Liver (tissue), 9 donors: ENCODE measurements around the gene ASB15. TPM values are rescaled to one million over a fixed set of nuclear protein-coding genes. Genes with fewer than 3 reads are reported as not detected.

Experiments
- DNase-seq: peaks from one replicate; pipeline ENCODE4 v3.0.0-alpha.2; 2017; ENCODE audit warnings: low spot score
- H3K27ac ChIP-seq, 2 donors: one replicate each; pipeline ENCODE4 v1.7.0; 2013; ENCODE audit warnings: inconsistent platforms in 2 of 2, low read length in 2 of 2, control low read depth in 1 of 2, low read depth in 1 of 2, mild to moderate bottlenecking in 1 of 2
- H3K27me3 ChIP-seq, 4 donors: one replicate each; pipeline versions ENCODE4 v1.6.1 to v1.7.0; 2013; ENCODE audit warnings: low read length in 3 of 4, inconsistent platforms in 1 of 4, mild to moderate bottlenecking in 1 of 4, moderate library complexity in 1 of 4; ENCODE audit not compliant: control insufficient read depth in 4 of 4, insufficient read depth in 4 of 4
- H3K36me3 ChIP-seq, 4 donors: one replicate each; pipeline versions ENCODE4 v1.6.1 to v1.7.0; 2013; ENCODE audit warnings: low read length in 3 of 4, mild to moderate bottlenecking in 3 of 4, low read depth in 1 of 4, moderate library complexity in 1 of 4; ENCODE audit not compliant: control insufficient read depth in 4 of 4, insufficient read depth in 3 of 4
- H3K4me1 ChIP-seq, 4 donors: one replicate each; pipeline versions ENCODE4 v1.6.1 to v1.7.0; 2013; ENCODE audit warnings: low read length in 3 of 4, mild to moderate bottlenecking in 3 of 4, moderate library complexity in 1 of 4; ENCODE audit not compliant: control insufficient read depth in 4 of 4, insufficient read depth in 4 of 4
- H3K4me3 ChIP-seq, 3 donors: one replicate each; pipeline versions ENCODE4 v1.6.1 to v1.7.0; 2013; ENCODE audit warnings: low read length in 3 of 3, control low read depth in 1 of 3, low read depth in 1 of 3, mild to moderate bottlenecking in 1 of 3
- H3K9ac ChIP-seq, 2 donors: one replicate each; pipeline ENCODE4 v1.7.0; 2013; ENCODE audit warnings: low read length in 2 of 2, mild to moderate bottlenecking in 2 of 2, moderate library complexity in 2 of 2, control low read depth in 1 of 2, low read depth in 1 of 2
- H3K9me3 ChIP-seq, 4 donors: one replicate each; pipeline versions ENCODE4 v1.6.1 to v1.7.0; 2013; ENCODE audit warnings: low read length in 3 of 4; ENCODE audit not compliant: control insufficient read depth in 4 of 4
- ATF3 ChIP-seq: IDR thresholded peaks from 2 replicates; pipeline ENCODE4 v1.6.1; 2016; ENCODE audit warnings: antibody characterized with exemption
- CTCF ChIP-seq: fragments of 150-350 bp; IDR thresholded peaks from 2 replicates; pipeline ENCODE4 v1.5.1; 2017; ENCODE audit warnings: improper control_type of control experiment, low read depth, low read length; ENCODE audit not compliant: missing input control
- EGR1 ChIP-seq, 2 donors: IDR thresholded peaks; 2 replicates each; pipeline ENCODE4 v1.6.1; 2016 to 2018; ENCODE audit warnings: antibody characterized with exemption in 2 of 2, low read depth in 2 of 2
- FOXA1 ChIP-seq: IDR thresholded peaks from 2 replicates; pipeline ENCODE4 v1.6.1; 2016; ENCODE audit warnings: antibody characterized with exemption
- FOXA2 ChIP-seq: IDR thresholded peaks from 2 replicates; pipeline ENCODE4 v1.6.1; 2016; ENCODE audit warnings: antibody characterized with exemption
- GABPA ChIP-seq, 2 donors: IDR thresholded peaks in 1 of 2; conservative IDR thresholded peaks in 1 of 2; 2 replicates each; pipeline ENCODE4 v1.6.1; 2016; ENCODE audit warnings: antibody characterized with exemption in 2 of 2, mild to moderate bottlenecking in 1 of 2, moderate library complexity in 1 of 2
- HNF4A ChIP-seq, 2 donors: conservative IDR thresholded peaks; 2 replicates each; pipeline ENCODE4 v1.6.1; 2016; ENCODE audit warnings: antibody characterized with exemption in 2 of 2, mild to moderate bottlenecking in 2 of 2
- HNF4G ChIP-seq: IDR thresholded peaks from 2 replicates; pipeline ENCODE4 v1.6.1; 2016; ENCODE audit warnings: antibody characterized with exemption
- JUND ChIP-seq, 2 donors: IDR thresholded peaks; 2 replicates each; pipeline ENCODE4 v1.6.1; 2016; ENCODE audit warnings: antibody characterized with exemption in 2 of 2
- MAX ChIP-seq: IDR thresholded peaks from 2 replicates; pipeline ENCODE4 v1.6.1; 2016; ENCODE audit warnings: antibody characterized with exemption
- NR2F2 ChIP-seq: IDR thresholded peaks from 2 replicates; pipeline ENCODE4 v1.6.1; 2016; ENCODE audit warnings: antibody characterized with exemption
- RAD21 ChIP-seq, 2 donors: IDR thresholded peaks; 2 replicates each; pipeline ENCODE4 v1.6.1; 2016; ENCODE audit warnings: antibody characterized with exemption in 2 of 2, mild to moderate bottlenecking in 2 of 2
- REST ChIP-seq: IDR thresholded peaks from 2 replicates; pipeline ENCODE4 v1.6.1; 2016; ENCODE audit warnings: antibody characterized with exemption, mild to moderate bottlenecking
- RXRA ChIP-seq, 2 donors: IDR thresholded peaks; 2 replicates each; pipeline ENCODE4 v1.6.1; 2017 to 2018; ENCODE audit warnings: antibody characterized with exemption in 2 of 2, mild to moderate bottlenecking in 1 of 2
- SP1 ChIP-seq: IDR thresholded peaks from 2 replicates; pipeline ENCODE4 v1.6.1; 2018; ENCODE audit warnings: antibody characterized with exemption, mild to moderate bottlenecking
- TAF1 ChIP-seq: conservative IDR thresholded peaks from 2 replicates; pipeline ENCODE4 v1.6.1; 2016; ENCODE audit warnings: antibody characterized with exemption, mild to moderate bottlenecking
- YY1 ChIP-seq: IDR thresholded peaks from 2 replicates; pipeline ENCODE4 v1.6.1; 2016; ENCODE audit warnings: antibody characterized with exemption, mild to moderate bottlenecking
- ZBTB33 ChIP-seq: IDR thresholded peaks from 2 replicates; pipeline ENCODE4 v1.6.1; 2016; ENCODE audit warnings: antibody characterized with exemption
- WGBS: extraction: QIAGEN DNeasy Blood & Tissue Kit; methylation state at CpG from one replicate; pipeline ENCODE4 v1.1.7; 2013; 5-methylcytosine and 5-hydroxymethylcytosine counted together
- polyA plus RNA-seq, 2 donors: library from polyadenylated mRNA; stranded (reverse) in 1 of 2; unstranded in 1 of 2; fragments of 200-250 nt in 1 of 2; fragments of >200 nt in 1 of 2; fragmentation: Nextera tagmentation in 1 of 2; extraction: Ambion mirVana in 1 of 2; gene quantifications; one replicate each; pipeline versions ENCODE4 v1.2.1 to v1.2.3, GENCODE V29; 2013 to 2015
- total RNA-seq, 2 donors: library from RNA; depleted of rRNA; stranded (reverse); fragments of >200 nt; gene quantifications; one replicate each; pipeline ENCODE4 v1.2.3, GENCODE V29; 2014
- donor health status: healthy.
- donor health status: healthy.
- donor health status: healthy.
- donor health status: healthy.
- donor health status: healthy.

Gene ASB15
- total and polyA plus RNA-seq, 4 donors: not detected

GRCh38 chr7:123680580-123680979 is 79.0 kb downstream of the ASB15 start:
- Histone ChIP-seq H3K36me3 (peaks cover 0 to 6% (median 1%) of the 10 kb centered on the region in 4 donors), H3K27me3 (no peaks in the 10 kb centered on the region), H3K4me3 (no peak overlapping the region), H3K9me3 (no peaks in the 10 kb centered on the region), H3K4me1 (peaks cover 6 to 55% (median 40%) of the 10 kb centered on the region in 4 donors), H3K27ac (no peak overlapping the region), H3K9ac (no peak overlapping the region)
- no peak for TF ChIP-seq JUND (IDR thresholded peaks at IDR 0.05)
- TF ChIP-seq HNF4A (conservative IDR thresholded peaks at IDR 0.05): peak in 1 of 2 donors; percentile 6
- DNase-seq: no peak
- WGBS: 54% methylated on average over 3 of the region's 3 CpGs

GRCh38 chr7:123681561-123681960 is 79.9 kb downstream of the ASB15 start:
- Histone ChIP-seq H3K27ac (peak overlapping the region in 1 of 2 donors; percentile 28), H3K4me3 (no peak overlapping the region), H3K4me1 (peaks cover 6 to 51% (median 38%) of the 10 kb centered on the region in 4 donors), H3K9me3 (no peaks in the 10 kb centered on the region), H3K9ac (no peak overlapping the region), H3K27me3 (no peaks in the 10 kb centered on the region), H3K36me3 (peaks cover 0 to 6% (median 1%) of the 10 kb centered on the region in 4 donors)
- 20% methylated on average over 2 of the region's 2 CpGs for WGBS
- DNase-seq: no peak
- TF ChIP-seq RAD21 (IDR thresholded peaks at IDR 0.05): peak; percentile 52 to 69
- TF ChIP-seq ZBTB33: peak; percentile 76
- peak; percentile 71 for TF ChIP-seq MAX
- peak; percentile 91 for TF ChIP-seq RXRA (IDR thresholded peaks at IDR 0.05)
- TF ChIP-seq NR2F2: peak; percentile 72
- peak; percentile 96 for TF ChIP-seq FOXA1
- peak; percentile 62 to 85 for TF ChIP-seq JUND (IDR thresholded peaks at IDR 0.05)
- peak; percentile 92 for TF ChIP-seq YY1
- TF ChIP-seq CTCF: no peak
- peak; percentile 97 for TF ChIP-seq FOXA2
- TF ChIP-seq GABPA (IDR thresholded peaks at IDR 0.05 in 1 of 2, conservative IDR thresholded peaks at IDR 0.05 in 1 of 2): no peak
- peak; percentile 80 for TF ChIP-seq SP1
- TF ChIP-seq HNF4G: peak; percentile 23
- TF ChIP-seq ATF3: peak; percentile 56
- TF ChIP-seq EGR1 (IDR thresholded peaks at IDR 0.05; ENCODE audit: low read depth in 2 of 2): no peak
- TF ChIP-seq REST: peak; percentile 61
- no peak for TF ChIP-seq TAF1
- TF ChIP-seq HNF4A (conservative IDR thresholded peaks at IDR 0.05): peak; percentile 86 to 89
